SK-N-SH treated with all-trans-retinoic acid at 6 μM for 48 hours (cell line): ENCODE measurements around the gene TBC1D16.

Experiments
- ZFP30 ChIP-seq: fragments of 450-650 bp; formaldehyde crosslinking; IDR thresholded peaks from 2 replicates; pipeline ENCODE4 v1.5.0; 2022; ENCODE audit warnings: mild to moderate bottlenecking, moderate library complexity
- ZNF8 ChIP-seq: fragments of 450-650 bp; formaldehyde crosslinking; IDR thresholded peaks from 2 replicates; pipeline ENCODE4 v1.5.0; 2020; ENCODE audit warnings: mild to moderate bottlenecking, moderate library complexity

DNA sequence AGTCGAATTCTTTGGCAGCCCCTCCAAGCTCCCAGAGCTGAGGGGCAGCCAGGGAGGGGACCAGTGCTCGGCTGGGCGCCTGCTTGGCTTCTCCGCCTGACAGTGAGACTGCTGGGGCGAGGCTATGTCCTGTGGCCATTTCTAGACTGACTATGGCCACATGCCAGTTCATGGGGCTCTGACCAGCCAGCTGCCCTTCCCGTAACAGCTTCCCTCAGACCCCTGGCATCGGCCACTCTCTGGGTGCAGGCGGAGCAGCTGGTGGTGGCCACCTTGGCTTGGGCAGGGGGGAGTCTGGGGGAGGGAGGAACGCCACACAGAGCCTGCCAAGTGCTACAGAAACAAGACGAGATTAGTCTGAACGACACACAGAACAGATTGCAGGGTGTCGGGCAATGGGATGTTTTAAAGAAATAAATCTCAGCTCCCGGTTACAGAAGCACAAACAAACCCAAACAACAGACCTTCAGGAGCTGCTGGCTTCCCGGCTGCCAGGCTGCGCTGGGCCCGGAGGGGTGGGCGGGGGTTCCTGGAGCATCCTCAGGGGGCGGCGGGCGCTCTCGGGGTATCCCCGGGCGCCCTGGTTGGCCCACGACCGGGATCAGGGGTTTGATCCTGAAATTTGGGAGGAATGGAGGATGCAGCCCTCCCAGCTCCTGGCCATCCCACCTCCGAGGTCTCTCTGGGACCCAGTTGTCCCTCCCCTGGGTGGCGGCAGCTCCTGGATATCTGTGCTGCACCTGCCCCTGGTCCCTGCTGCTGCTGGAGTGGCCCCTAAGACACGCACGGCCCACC is 34.5 kb downstream of the TBC1D16 start:
- TF ChIP-seq ZNF8 (CRISPR knock-in tag) (no peak), ZFP30 (CRISPR knock-in tag) (no peak)
